ENCODE results near the gene IL10.
"Not testable (repeated sequence)": the region's sequence is repeated elsewhere in the genome, so short reads cannot be mapped to it uniquely, and the experiment has no call there.

The IL10 gene

DNA sequence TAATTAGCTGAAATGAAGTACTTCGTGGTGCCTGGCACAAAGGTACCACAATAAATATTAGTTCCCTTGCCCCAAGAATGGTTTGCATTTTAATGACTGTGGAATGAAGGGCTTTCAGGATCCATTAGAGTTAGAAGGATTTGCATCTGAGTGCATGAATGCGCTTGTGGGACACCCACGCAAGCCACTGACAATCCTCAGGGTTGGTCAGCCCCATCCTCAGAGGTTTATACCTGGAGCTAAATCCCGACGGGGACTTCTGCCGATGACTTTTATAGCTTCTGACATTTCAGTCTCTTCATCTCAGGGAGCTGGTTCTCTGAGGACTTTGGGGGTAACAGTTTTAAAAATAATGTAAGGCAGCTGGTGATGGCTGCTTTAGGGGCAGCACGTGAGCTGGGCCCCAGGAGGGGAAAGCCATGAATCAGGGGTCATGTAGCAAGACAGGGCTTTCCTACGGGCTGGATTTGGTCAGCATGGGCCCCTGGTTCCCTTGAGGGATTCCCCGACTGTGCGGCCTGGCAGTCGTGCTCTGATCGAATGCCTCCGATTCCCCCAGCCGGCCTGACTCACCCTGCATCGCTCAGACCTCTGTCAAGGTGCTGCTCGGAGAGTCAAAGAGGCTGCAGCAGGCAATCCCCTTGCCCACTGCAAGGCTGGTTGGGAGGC, 20.8 kb upstream of the IL10 start:
- no peak for DNase-seq

- DNase-seq = no peak
These were observed 18.4 kb upstream of the IL10 start for GRCh38 chr1:206790502-206791250.

DNA sequence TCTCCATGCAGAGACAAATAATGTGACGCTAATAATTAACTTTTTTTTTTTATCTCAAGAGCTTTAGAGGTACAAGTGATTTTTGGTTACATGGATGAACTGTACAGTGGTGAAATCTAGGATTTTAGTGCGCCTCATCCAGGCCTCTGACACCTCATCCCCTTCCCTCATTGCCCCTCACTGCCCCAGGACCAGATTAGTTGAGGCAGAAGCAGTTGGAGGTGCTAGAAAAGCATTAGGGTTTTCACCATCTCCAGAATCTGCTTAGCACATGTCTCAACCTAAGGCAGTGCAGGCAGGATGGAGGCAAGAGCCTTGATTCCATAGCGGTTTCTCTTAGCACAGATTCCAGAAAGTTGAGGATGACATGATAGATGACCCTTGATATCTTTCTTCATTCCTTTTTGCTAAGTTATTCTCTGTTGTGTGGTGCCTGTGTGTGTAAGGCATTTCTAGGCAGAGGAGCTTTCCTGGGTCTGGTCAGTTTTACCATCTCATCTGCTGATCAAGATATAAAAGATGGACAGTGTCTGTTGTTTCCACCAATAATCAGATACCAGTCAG, 16.3 kb upstream of the IL10 start:
- DNase-seq = no peak

DNA sequence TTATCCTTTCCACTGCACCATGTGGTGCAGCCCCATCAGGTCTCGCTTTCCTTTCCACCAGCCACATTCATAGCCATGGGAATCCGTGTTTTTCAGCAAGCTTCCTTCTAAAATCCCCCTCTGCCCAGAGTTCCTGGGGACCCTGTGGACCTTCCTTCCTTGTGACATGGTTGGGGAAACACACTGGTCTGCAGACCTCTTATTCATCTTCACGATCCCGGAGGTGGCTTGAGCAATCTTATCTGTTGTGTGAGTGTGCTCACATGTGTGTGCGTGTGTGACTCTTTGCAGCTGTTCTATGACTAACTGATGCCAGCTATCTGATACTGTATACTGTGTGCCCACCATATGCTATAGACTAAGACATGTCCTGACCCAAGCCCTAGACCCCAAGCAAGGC, 15.6 kb upstream of the IL10 start:
- no peak for DNase-seq

DNA sequence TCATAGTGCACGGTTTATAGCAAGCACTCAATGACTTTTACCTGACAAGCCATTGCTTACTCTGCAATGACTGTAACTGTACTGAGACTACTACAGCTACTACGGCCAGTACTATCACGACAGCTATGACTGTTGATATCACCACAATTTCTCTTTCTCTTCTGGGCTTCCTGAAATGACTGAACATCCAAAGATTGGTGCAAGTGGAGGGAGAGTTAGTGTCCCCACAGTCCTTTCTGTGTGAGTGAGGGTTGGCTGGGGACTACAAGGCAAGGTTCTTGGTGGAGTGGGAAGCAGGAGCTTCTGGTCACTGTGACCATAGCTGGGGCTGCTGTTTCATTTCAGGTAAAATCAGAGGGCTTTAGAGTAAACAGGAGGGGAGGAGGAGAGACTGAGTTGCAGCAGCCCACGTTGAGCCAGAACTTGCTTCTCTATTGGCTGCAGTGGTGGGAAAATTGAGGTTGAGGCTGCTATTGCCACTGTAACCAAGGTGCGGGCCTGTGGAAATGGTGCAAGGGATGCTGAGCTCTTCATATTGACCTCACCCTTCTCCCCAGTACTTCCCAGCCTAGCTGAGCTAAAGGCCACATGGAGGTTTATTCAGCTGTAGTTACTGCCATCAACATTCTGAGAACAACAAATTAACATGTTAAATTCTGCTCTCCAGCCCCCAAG, 14.1 kb upstream of the IL10 start:
- no peak for DNase-seq

DNA sequence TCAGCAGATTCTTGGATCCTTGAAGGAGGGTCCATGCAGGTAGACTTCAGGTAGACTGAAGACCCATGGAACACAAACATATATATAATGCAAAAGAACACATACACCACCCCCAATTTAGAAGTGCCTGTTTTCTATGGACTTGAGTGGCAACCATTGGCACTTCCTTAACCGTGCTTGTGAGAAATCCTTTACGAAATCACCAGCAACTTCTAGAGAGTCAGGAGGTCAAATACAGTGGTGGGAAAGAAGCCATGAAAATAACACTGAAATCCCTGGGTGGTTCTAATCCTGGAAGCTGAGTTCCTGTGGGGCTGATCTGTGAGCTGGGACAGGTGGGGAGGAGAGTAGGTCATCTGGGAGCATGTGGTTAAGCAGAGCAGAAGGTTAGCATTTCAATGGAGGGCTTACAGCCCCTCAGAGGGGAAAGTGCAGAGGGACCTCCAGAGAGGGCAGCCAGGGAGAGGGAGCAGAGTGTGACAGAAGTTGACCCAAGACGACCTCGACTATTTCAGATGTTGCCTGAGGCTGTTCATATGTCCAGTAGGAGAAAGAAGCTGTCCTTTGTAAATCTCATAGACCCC, 13.0 kb upstream of the IL10 start:
- DNase-seq = no peak

DNA sequence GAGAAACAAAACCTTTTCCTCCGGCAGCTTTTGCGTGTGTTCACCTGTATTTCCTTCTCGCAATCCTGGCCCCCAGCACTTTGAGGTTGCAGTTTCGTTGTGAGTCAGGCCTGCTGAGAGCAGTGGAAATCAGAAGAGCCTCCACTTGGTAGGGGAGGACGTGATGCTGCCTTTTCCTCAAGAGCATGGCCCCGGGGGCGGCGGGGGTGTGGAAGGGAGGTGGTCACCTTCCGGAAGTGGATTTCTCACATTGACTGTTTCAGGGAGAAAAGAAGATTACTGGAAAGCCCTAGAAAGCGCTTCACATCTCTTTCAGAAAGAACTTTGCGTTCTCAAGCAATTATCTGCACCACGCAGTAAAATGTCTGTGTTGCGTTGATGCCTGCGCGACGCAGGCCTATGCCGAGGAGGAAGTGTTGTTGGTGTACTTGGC, 12.2 kb upstream of the IL10 start:
- DNase-seq = peak; percentile 69

DNA sequence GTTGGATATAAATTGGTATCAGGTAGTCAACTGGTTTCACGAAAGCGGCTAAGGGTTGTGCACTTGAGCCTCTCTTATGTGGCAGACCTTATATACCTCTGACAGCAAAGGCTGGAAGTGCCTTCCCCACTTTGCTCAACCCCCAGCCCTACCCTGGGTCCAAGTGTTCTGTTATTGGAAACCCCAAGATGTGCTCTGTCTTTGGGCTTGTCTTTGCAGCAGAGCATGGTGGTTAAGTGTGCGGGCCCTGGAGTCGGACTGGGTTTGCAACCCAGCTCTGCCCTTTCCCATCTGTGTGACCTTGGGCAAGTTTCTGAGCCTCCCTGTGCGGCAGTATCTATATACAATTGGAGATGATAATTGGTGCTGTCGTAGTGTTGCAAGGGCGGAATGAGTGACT, 11.2 kb upstream of the IL10 start:
- DNase-seq = no peak

DNA sequence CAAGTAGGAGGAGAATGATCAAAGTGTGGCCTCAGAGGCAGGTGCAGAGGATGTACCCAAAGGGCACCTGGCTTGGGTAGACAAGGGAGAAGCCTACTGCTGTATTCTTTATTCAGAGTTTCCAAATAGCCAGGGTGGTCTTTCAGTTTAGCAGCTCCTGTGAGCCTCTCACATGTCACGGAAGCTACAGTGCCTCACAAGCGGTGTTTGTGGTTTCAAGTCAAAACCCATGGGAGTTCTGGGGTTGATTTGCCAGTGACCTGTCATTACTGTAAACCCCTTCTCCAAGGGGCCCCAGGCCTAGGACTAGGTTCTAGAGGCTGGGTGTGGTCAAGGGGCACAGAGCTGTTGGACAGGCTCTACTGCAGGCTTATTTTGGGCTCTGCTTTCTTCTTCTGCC, 10.2 kb upstream of the IL10 start:
- DNase-seq = no peak

DNA sequence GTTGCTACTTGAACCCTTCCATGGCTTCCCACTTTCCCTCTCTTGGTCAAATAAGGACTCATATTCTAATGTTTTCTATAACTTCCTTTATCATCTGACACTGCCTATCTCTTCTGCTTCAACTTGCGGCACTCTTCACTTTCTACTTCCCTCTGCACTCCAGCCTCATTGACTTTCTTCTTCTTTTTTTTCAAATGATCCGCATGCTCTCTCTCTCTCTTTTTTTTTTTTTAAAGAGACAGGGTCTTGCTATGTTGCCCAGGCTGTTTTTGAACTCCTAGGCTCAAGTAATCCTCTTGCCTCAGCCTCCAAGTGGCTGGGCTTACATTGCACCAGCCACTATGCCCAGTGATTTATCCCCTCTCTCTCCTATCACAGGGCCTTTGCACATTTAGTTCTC, 7.3 kb upstream of the IL10 start:
- DNase-seq = no peak

- not testable (repeated sequence) for DNase-seq
These were observed 6.6 kb upstream of the IL10 start for GRCh38 chr1:206778911-206779310.

- no peak for DNase-seq
These were observed 5.7 kb upstream of the IL10 start for GRCh38 chr1:206778031-206778430.

- DNase-seq = no peak
These were observed 3.9 kb upstream of the IL10 start for GRCh38 chr1:206776229-206776628.

DNA sequence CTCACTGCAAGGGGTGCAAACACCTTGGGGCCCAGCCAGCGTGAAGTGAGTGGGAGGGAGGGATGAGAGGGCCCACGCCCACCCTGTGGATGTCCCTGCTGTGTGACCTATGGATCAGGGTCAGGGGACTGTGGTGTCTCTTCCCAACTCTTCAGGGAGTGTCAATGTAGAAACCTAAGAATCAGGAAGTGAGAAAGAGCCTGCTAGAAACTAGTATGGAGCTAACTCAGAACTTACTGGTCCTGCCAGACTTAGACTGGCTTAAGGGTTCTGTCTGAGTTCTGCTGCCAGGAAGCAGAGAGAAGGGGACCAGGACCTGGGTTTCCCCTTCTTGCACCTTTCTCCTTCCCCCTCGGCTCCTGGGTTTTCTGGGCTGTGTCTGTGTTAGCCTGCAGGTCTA, 1.8 kb upstream of the IL10 start:
- no peak for DNase-seq

- DNase-seq = no peak
These were observed 979 bp downstream of the IL10 start for GRCh38 chr1:206771338-206771692.

GRCh38 chr1:206770531-206771337, 1.6 kb downstream of the IL10 start, which contains the start of gene IL19:
IL19 (plus strand) TSS chr1:206770773; CDS start chr1:206836663, 65,890 bp downstream.
- DNase-seq = no peak

DNA sequence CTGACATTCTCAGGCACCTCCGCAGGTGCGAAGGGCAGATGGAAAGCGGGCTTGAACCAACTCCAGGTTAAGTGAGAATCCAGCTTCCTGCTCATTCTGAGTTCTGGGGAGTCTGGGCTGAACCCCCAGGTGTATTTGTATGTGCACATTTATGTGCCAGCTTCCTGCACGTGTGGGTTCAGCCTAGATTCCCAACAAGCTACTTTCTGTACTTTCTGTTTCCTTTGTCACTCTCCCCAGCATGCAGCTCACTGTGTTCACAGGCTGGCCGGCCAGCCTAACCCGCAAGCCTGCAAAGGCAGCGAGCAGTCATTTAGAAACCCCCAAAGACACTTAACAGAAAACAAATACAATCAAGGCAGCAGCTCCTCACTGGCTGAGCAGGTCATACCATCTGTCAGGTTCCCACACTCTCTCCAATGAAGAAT, 3.0 kb downstream of the IL10 start:
- peak; percentile 23 for DNase-seq

GRCh38 chr1:206768472-206769303, 3.6 kb downstream of the IL10 start:
- no peak for DNase-seq

GRCh38 chr1:206766251-206766856, 5.9 kb downstream of the IL10 start:
- DNase-seq = peak; percentile 67

GRCh38 chr1:206765771-206766170, 6.5 kb downstream of the IL10 start:
- not testable (repeated sequence) for DNase-seq
